Measurements from ENCODE around the gene DNMT3L.

Gene DNMT3L

DNA sequence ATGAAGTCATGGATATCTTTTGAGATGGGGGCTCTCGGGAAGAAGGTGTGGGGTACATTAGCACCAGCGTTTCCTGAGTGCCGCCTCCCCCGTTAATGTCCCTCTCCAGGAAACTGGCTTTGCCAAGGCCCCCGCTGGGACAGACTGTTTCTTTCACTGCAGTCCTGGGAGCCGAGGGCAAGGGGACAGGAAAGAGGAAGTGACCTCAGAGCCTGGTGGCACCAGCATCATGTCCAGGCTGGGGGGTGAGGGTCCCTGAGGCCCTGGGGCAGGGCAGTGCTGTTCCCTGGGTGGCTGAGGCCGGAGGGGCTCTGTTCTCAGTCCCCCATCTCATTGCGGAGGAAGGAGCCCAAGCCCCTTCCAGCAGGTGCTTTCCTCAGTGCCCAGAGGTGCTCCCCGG is 44.0 kb upstream of the DNMT3L start:
- H3K27ac ChIP-seq (ENCODE audit: low read depth, low read length, poor library complexity, severe bottlenecking): no peak overlapping the region
- H4K20me1 ChIP-seq (ENCODE audit: insufficient read depth, low read length): no peaks in the 10 kb centered on the region
- H3K4me1 ChIP-seq (ENCODE audit: insufficient read depth, low read length, severe bottlenecking): peaks cover 36% of the 10 kb centered on the region

DNA sequence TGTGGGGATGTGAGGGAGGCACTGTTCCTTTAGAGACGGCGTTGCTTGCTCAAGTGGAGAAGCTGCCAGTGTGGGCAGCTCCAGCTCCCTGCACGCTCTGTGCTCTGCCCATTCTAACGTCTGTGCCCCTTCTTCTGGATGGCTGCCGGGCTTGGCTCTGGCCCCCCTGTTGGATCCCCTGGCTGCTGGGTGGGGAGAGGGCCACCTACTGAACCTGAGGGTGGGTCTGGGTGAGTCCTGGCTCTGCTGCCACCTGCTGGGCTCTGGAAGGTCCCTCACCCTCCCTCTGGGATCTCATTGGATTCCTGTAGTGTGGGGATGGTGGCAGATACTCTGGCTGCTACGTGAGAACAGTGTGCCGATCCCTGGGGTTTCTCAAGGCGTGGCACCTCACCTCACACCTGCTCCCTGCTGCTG is 43.2 kb upstream of the DNMT3L start:
- Histone ChIP-seq H3K27me3 (ENCODE audit: insufficient read depth, low read length) (no peaks in the 10 kb centered on the region), H3K36me3 (ENCODE audit: insufficient read depth, low read length) (peaks cover 18% of the 10 kb centered on the region; the same call in 1 of the 2 replicates), H3F3A (ENCODE audit: insufficient read depth, low read length) (no peaks in the 10 kb centered on the region), H3K4me3 (ENCODE audit: low read depth, low read length, poor library complexity, severe bottlenecking) (no peak overlapping the region), H3K9me2 (ENCODE audit: low read depth, low read length) (no peaks in the 10 kb centered on the region), H3K4me2 (ENCODE audit: low read length) (no peak overlapping the region), H3K9me3 (ENCODE audit: low read length) (no peaks in the 10 kb centered on the region), H3K79me2 (ENCODE audit: insufficient read depth, low read length) (no peaks in the 10 kb centered on the region), H3K4me1 (ENCODE audit: insufficient read depth, low read length, severe bottlenecking) (peaks cover 37% of the 10 kb centered on the region), H3K9ac (ENCODE audit: low read length) (no peak overlapping the region), H4K20me1 (ENCODE audit: insufficient read depth, low read length) (no peaks in the 10 kb centered on the region), H3K27ac (ENCODE audit: low read depth, low read length, poor library complexity, severe bottlenecking) (no peak overlapping the region), H2AFZ (ENCODE audit: low read length) (no peak overlapping the region)
- TF ChIP-seq, protein P1, sequence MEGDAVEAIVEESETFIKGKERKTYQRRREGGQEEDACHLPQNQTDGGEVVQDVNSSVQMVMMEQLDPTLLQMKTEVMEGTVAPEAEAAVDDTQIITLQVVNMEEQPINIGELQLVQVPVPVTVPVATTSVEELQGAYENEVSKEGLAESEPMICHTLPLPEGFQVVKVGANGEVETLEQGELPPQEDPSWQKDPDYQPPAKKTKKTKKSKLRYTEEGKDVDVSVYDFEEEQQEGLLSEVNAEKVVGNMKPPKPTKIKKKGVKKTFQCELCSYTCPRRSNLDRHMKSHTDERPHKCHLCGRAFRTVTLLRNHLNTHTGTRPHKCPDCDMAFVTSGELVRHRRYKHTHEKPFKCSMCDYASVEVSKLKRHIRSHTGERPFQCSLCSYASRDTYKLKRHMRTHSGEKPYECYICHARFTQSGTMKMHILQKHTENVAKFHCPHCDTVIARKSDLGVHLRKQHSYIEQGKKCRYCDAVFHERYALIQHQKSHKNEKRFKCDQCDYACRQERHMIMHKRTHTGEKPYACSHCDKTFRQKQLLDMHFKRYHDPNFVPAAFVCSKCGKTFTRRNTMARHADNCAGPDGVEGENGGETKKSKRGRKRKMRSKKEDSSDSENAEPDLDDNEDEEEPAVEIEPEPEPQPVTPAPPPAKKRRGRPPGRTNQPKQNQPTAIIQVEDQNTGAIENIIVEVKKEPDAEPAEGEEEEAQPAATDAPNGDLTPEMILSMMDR (IDR thresholded peaks at IDR 0.05; ENCODE audit: low read length): peak; percentile 77
- TF ChIP-seq EZH2 (IDR thresholded peaks at IDR 0.05; ENCODE audit: borderline replicate concordance, low read length): no peak

More for the DNA sequence above, 44.0 kb upstream of the DNMT3L start:
- no peak overlapping the region for H3K4me2 ChIP-seq (ENCODE audit: low read length)
- H3K9me3 ChIP-seq (ENCODE audit: low read length): no peaks in the 10 kb centered on the region
- H3K36me3 ChIP-seq (ENCODE audit: insufficient read depth, low read length): peaks cover 26% of the 10 kb centered on the region; the same call in 1 of the 2 replicates
- H2AFZ ChIP-seq (ENCODE audit: low read length): no peak overlapping the region
- no peaks in the 10 kb centered on the region for H3K9me2 ChIP-seq (ENCODE audit: low read depth, low read length)
- no peaks in the 10 kb centered on the region for H3F3A ChIP-seq (ENCODE audit: insufficient read depth, low read length)
- no peaks in the 10 kb centered on the region for H3K79me2 ChIP-seq (ENCODE audit: insufficient read depth, low read length)
- no peak overlapping the region for H3K4me3 ChIP-seq (ENCODE audit: low read depth, low read length, poor library complexity, severe bottlenecking)
- no peaks in the 10 kb centered on the region for H3K27me3 ChIP-seq (ENCODE audit: insufficient read depth, low read length)
- no peak overlapping the region for H3K9ac ChIP-seq (ENCODE audit: low read length)
- TF ChIP-seq, protein P1 (IDR thresholded peaks at IDR 0.05; ENCODE audit: low read length): no peak
- TF ChIP-seq EZH2 (IDR thresholded peaks at IDR 0.05; ENCODE audit: borderline replicate concordance, low read length): no peak

DNA sequence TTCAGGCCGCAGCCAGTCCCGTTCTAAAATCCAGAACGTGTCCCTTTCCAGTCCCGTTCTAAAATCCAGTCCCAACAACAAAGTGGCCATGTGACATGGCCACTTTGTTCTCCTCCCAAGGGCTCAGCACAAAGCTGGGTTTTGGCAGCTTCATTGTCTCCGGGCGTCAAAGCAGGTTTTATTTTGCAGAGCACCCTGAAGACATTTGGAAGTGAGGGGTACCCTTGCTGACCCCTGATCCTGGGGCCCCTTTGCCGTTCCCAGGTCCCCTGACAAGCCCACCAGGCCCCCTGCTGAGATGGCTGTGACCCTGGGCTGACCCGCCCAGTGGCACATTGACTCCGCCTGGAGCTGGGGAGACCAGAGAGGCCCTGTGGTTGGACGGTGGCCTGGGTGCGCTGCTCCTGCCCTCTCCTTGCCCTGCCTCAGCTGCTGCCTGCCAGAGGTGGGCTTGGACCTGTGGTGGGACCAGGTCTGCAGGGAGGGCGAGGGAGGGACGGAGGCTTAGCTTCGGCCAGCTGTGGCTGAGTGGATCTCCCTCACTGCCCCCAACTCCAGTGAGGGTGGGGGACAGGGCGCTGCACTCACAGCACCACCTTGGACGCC is 42.4 kb upstream of the DNMT3L start:
- Histone ChIP-seq H2AFZ (ENCODE audit: low read length) (no peak overlapping the region), H3K9ac (ENCODE audit: low read length) (no peak overlapping the region), H3K36me3 (ENCODE audit: insufficient read depth, low read length) (peaks cover 13% of the 10 kb centered on the region; the same call in 1 of the 2 replicates), H3K27ac (ENCODE audit: low read depth, low read length, poor library complexity, severe bottlenecking) (peak overlapping the region; percentile 38), H3K9me3 (ENCODE audit: low read length) (no peaks in the 10 kb centered on the region), H3K9me2 (ENCODE audit: low read depth, low read length) (no peaks in the 10 kb centered on the region), H3K27me3 (ENCODE audit: insufficient read depth, low read length) (no peaks in the 10 kb centered on the region), H3F3A (ENCODE audit: insufficient read depth, low read length) (no peaks in the 10 kb centered on the region), H3K4me3 (ENCODE audit: low read depth, low read length, poor library complexity, severe bottlenecking) (no peak overlapping the region), H3K4me1 (ENCODE audit: insufficient read depth, low read length, severe bottlenecking) (peaks cover 44% of the 10 kb centered on the region), H3K79me2 (ENCODE audit: insufficient read depth, low read length) (no peaks in the 10 kb centered on the region), H3K4me2 (ENCODE audit: low read length) (peak overlapping the region; percentile 12; the same call in 1 of the 2 replicates), H4K20me1 (ENCODE audit: insufficient read depth, low read length) (no peaks in the 10 kb centered on the region)
- no peak for TF ChIP-seq EZH2 (IDR thresholded peaks at IDR 0.05; ENCODE audit: borderline replicate concordance, low read length)
- TF ChIP-seq, protein P1 (IDR thresholded peaks at IDR 0.05; ENCODE audit: low read length): no peak

Data from OCI-LY1 (cell line).